Kidney epithelial cell (primary cell): ENCODE results near the gene VTN. TPM values are rescaled to one million over a fixed set of nuclear protein-coding genes. Genes with fewer than 3 reads are reported as not detected.

Experiments used
- DNase-seq: peaks from one replicate; pipeline ENCODE4 v3.0.0-alpha.2; 2010; ENCODE audit warnings: low read depth
- H3K27me3 ChIP-seq: 2 replicates; pipeline ENCODE4 v1.6.0; 2011; ENCODE audit warnings: low read length; ENCODE audit not compliant: control insufficient read depth, insufficient read depth
- H3K36me3 ChIP-seq: 2 replicates; pipeline ENCODE4 v1.5.1; 2011; ENCODE audit warnings: low read length; ENCODE audit not compliant: control insufficient read depth, insufficient read depth
- H3K4me3 ChIP-seq: 2 replicates; pipeline ENCODE4 v1.5.1; 2011; ENCODE audit warnings: low read depth, mild to moderate bottlenecking, control low read depth, low read length
- total RNA-seq: library from RNA; depleted of rRNA; stranded (reverse); fragments of >200 nt; gene quantifications from 2 replicates; pipeline ENCODE4 v1.2.3, GENCODE V29; 2015
- TF ChIP-seq, protein P1 (sequence below): IDR thresholded peaks from 2 replicates; pipeline ENCODE4 v1.5.1; 2011; ENCODE audit warnings: mild to moderate bottlenecking, moderate library complexity, low read length, control low read depth, inconsistent platforms; ENCODE audit not compliant: insufficient read depth, poor library complexity, severe bottlenecking

VTN gene
- total RNA-seq, 1 donor from 2014 or later: not detected

DNA sequence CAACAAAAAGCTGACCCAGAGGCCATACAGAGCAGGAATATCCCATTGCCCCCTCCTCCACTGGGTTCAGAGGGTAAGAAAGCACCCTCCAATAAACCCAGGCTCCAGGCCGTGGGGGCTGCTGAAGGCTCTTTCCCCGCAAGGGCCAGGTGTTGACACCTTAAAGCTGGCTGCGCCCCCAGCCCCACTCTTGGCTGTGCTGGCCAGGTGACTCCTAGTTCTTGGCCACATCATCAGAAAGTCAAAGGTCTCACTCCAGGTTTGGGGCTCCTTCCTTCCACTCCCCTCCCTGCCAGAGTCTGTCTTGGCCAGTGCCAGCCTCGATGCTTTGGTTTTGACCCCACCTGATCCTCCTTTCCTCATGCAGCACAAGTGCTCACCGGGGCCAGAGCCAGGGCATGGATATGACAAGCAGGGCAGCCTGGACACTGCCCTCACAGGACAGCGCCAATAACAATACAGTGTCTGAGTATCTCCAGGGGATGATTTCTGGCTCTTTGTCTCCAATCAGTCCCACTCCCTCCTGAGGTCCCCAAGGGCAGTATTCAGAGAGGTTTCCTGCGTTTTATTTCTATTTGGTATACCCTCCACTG lies 27.7 kb upstream of the VTN start:
- TF ChIP-seq, protein P1, sequence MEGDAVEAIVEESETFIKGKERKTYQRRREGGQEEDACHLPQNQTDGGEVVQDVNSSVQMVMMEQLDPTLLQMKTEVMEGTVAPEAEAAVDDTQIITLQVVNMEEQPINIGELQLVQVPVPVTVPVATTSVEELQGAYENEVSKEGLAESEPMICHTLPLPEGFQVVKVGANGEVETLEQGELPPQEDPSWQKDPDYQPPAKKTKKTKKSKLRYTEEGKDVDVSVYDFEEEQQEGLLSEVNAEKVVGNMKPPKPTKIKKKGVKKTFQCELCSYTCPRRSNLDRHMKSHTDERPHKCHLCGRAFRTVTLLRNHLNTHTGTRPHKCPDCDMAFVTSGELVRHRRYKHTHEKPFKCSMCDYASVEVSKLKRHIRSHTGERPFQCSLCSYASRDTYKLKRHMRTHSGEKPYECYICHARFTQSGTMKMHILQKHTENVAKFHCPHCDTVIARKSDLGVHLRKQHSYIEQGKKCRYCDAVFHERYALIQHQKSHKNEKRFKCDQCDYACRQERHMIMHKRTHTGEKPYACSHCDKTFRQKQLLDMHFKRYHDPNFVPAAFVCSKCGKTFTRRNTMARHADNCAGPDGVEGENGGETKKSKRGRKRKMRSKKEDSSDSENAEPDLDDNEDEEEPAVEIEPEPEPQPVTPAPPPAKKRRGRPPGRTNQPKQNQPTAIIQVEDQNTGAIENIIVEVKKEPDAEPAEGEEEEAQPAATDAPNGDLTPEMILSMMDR: no peak
- Histone ChIP-seq H3K27me3 (no peaks in the 10 kb centered on the region), H3K4me3 (no peak overlapping the region), H3K36me3 (no peaks in the 10 kb centered on the region)
- DNase-seq: no peak

DNA sequence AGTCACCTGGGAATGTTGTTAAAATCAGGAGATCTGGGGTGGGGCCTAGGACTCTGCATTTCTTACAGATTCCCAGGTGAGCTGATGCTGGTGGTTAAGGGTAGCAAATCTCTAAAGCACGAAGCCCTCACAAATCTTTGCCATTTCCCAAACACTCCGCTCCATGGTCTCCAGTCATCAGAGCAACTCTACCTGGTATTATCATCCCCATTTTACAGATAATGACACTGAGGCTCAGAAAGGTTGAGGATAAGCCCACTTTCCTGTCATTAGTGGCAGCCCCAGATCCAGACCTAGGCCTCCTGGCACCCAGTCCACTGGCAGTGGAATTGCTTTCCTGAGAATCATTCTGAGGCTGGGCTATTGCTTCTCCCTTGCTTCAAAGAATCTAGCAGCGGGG lies 27.2 kb upstream of the VTN start:
- Histone ChIP-seq H3K27me3 (no peaks in the 10 kb centered on the region), H3K36me3 (no peaks in the 10 kb centered on the region), H3K4me3 (no peak overlapping the region)
- no peak for DNase-seq
- TF ChIP-seq, protein P1: no peak

DNA sequence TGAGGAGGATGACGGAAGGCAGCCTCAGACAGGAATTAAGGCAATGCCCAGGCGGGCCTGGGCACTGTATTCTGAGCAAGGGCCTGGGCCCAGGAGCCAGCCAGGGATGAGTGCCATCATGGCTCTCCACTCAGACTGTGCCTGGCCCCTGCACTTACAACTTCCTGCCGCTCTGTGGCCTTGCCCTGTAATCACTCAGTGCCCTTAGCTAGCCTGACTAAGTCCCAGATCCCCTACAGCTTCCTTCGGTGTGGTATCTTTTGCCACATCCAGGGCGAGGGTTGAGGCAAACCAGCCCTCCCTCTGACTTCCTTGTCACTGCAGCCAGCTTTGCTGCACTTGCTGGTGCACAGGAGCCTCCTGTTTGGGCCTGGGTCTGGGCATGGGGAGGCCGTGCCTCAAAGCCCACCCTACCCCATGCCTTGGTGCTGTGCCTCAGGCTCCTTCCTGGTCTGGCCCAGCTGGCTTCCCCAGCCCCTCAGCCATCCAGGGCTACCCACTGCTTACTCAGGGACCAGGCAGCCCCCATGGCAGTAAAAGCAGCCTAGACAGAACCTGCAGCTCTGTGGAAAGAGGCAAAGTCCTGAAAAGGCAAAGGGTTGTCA lies 26.6 kb upstream of the VTN start:
- Histone ChIP-seq H3K36me3 (no peaks in the 10 kb centered on the region), H3K27me3 (no peaks in the 10 kb centered on the region), H3K4me3 (no peak overlapping the region)
- DNase-seq: no peak
- TF ChIP-seq, protein P1: no peak

DNA sequence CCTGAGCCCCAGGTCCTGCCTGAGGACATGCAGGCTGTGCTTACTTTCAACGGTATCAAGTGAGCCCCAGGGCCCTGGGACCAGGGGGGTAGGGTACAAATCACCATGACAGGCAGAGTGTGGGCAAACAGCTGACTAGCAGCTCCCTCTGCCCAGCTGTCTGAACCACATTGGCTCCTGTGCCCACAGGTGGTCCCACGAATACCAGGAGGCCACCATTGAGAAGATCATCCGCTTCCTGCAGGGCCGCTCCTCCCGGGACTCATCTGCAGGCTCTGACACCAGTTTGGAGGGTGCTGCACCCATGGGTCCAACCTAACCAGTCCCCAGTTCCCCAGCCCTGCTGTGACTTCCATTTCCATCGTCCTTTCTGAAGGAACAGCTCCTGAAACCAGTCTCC lies 25.9 kb upstream of the VTN start:
- no peaks in the 10 kb centered on the region for H3K36me3 ChIP-seq
- H3K27me3 ChIP-seq: no peaks in the 10 kb centered on the region
- no peak for DNase-seq
- no peak overlapping the region for H3K4me3 ChIP-seq
- TF ChIP-seq, protein P1: no peak

DNA sequence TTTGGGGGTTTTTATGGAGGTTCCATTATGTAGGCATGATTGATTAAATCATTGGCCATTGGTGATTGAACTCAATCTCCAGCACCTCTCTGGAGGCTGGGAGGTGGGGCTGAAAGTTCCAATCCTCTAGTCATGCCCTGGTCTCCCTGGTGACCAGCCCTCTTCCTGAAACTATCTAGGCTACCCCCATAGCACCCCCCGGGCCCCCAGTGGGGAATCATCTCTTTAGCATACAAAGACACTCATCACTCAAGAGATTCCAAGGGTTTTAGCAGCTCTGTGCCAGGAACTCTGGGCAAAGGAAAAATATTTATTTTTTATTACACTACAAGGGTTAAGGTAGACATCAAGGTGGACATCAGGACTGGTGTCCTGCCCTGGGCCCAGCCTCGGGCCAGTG lies 25.3 kb upstream of the VTN start:
- Histone ChIP-seq H3K36me3 (no peaks in the 10 kb centered on the region), H3K27me3 (no peaks in the 10 kb centered on the region), H3K4me3 (no peak overlapping the region)
- TF ChIP-seq, protein P1: no peak
- DNase-seq: no peak
